Activated effector memory CD4-positive, alpha-beta T cell treated with anti-CD3 and anti-CD28 coated beads, Interleukin-2, amount 50 U/mL, for 16 hours (primary cell): ENCODE data around the gene SUMF2.
"Not testable (repeated sequence)": the region's sequence is repeated elsewhere in the genome, so short reads cannot be mapped to it uniquely, and the experiment has no call there.

ENCODE experiments used
- DNase-seq: peaks from one replicate; pipeline ENCODE4 v3.0.0-alpha.2; 2020

The SUMF2 gene

GRCh38 chr7:56110611-56111010 lies 46.5 kb downstream of the SUMF2 start:
- DNase-seq, result no peak

- DNase-seq, result not testable (repeated sequence)
Measured at GRCh38 chr7:56112244-56112643, 48.2 kb downstream of the SUMF2 start.

GRCh38 chr7:56115852-56116538 lies 51.9 kb downstream of the SUMF2 start, which contains the start of gene NUPR2:
Gene NUPR2, minus strand, starts transcription at chr7:56116417. Its CDS starts 103 bp downstream, at chr7:56116314.
- peak; percentile 57 for DNase-seq

- DNase-seq, result peak; percentile 25
Measured at GRCh38 chr7:56121440-56121839, 57.4 kb downstream of the SUMF2 start.

- DNase-seq, result no peak
Measured at GRCh38 chr7:56124981-56125380, 60.9 kb downstream of the SUMF2 start.

GRCh38 chr7:56125831-56126230 lies 61.7 kb downstream of the SUMF2 start:
- DNase-seq, result no peak

- no peak for DNase-seq
Measured at GRCh38 chr7:56127241-56127975, 63.3 kb downstream of the SUMF2 start.
